Measurements from ENCODE around the gene MYCBP. TPM values are rescaled to one million over a fixed set of nuclear protein-coding genes. Genes with fewer than 3 reads are reported as not detected.

Gene MYCBP
- total and polyA plus RNA-seq, 2 of the 8 experiments (the other 6 are each of a cell fraction or from before 2014, with no cell fraction given), result 22.4 to 38.2 TPM

DNA sequence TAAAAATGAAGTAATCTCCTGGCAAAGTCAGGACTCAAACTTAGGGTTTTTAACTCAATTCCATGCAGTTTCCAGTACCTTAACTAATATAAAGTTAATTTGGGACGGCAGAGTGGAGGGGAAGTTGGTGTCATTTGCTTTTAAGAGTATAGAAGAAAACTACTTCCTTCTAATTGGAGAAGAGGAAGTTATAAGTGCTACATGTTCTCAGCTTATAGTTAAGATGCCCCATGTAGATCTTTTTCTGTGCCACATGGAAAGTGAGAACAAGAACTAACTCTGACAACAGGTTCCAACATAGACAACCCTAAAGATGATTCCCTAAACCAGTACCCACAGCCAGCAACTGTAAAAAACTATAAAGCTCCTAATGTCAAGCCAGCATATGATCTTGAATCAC lies 25.1 kb downstream of the MYCBP start:
- Histone ChIP-seq H3K9ac (replicated peaks in 1 of 4; ENCODE audit: extremely low read depth in 1 of 4, low read depth in 3 of 4, low read length in 3 of 4) (no peak overlapping the region), H3K14ac (ENCODE audit: insufficient read length) (no peak overlapping the region), H4K91ac (replicated peaks; ENCODE audit: insufficient read length, low read length) (no peak overlapping the region), H2BK20ac (ENCODE audit: low read length) (no peak overlapping the region), H2BK12ac (ENCODE audit: low read depth, low read length) (no peak overlapping the region), H3K4me3 (ENCODE audit: extremely low read depth in 1 of 4, insufficient read depth in 2 of 4, low read depth in 3 of 4, low read length in 4 of 4) (no peak overlapping the region), H3K23ac (ENCODE audit: insufficient read length) (no peak overlapping the region), H2AFZ (ENCODE audit: low read length) (no peak overlapping the region), H3K4me1 (replicated peaks in 1 of 4; ENCODE audit: control insufficient read depth in 3 of 4, insufficient read depth in 4 of 4, low read length in 3 of 4) (no peaks in the 10 kb centered on the region), H3K18ac (ENCODE audit: extremely low read depth, low read length) (no peak overlapping the region), H3K27me3 (replicated peaks in 1 of 4; ENCODE audit: control insufficient read depth in 3 of 4, extremely low read depth in 1 of 4, insufficient read depth in 3 of 4, low read length in 3 of 4) (no peaks in the 10 kb centered on the region), H3K4ac (replicated peaks; ENCODE audit: insufficient read length, low read depth, low read length) (no peak overlapping the region), H3K23me2 (ENCODE audit: low read depth, low read length) (no peaks in the 10 kb centered on the region), H3K79me2 (ENCODE audit: control insufficient read depth in 1 of 2, insufficient read depth in 2 of 2, low read length in 2 of 2) (no peaks in the 10 kb centered on the region), H2BK5ac (ENCODE audit: low read depth, low read length) (no peak overlapping the region), H4K20me1 (replicated peaks in 1 of 2; ENCODE audit: control insufficient read depth in 1 of 2, insufficient read depth in 2 of 2, low read length in 2 of 2) (peaks cover 0 to 1% of the 10 kb centered on the region in 2 experiments), H2BK15ac (ENCODE audit: low read length) (no peak overlapping the region), H3K4me2 (ENCODE audit: insufficient read depth in 1 of 2, low read depth in 2 of 2, low read length in 2 of 2) (no peak overlapping the region), H3K9me3 (ENCODE audit: insufficient read depth in 2 of 2, low read depth in 1 of 2, low read length in 1 of 2) (no peaks in the 10 kb centered on the region), H3K36me3 (ENCODE audit: control insufficient read depth in 2 of 4, insufficient read depth in 4 of 4, low read length in 3 of 4) (peaks cover 0 to 47% (median 18%) of the 10 kb centered on the region in 4 experiments; a peak in 7 of 8 replicates), H2BK120ac (replicated peaks; ENCODE audit: low read depth, low read length) (no peak overlapping the region), H2AK5ac (ENCODE audit: low read depth, low read length) (no peak overlapping the region), H4K5ac (ENCODE audit: insufficient read length, low read depth, low read length) (no peak overlapping the region), H3K79me1 (ENCODE audit: low read depth, low read length) (no peaks in the 10 kb centered on the region), H4K8ac (ENCODE audit: extremely low read depth, insufficient read depth, low read length) (no peak overlapping the region), H3K56ac (replicated peaks; ENCODE audit: insufficient read length, low read depth, low read length) (no peak overlapping the region), H3K27ac (ENCODE audit: low read depth, low read length) (no peak overlapping the region)
- ChIA-PET CTCF (ENCODE audit: partially characterized antibody) (interaction anchor here (0.8 to 1.1 kb wide), 2 partner anchors 9 to 243 kb away, joined by 3 read pairs; no protein-coding TSS in a partner anchor), POLR2A (ENCODE audit: partially characterized antibody) (interaction anchor here (0.6 kb wide), 1 partner anchor 782 kb away, joined by 3 read pairs; no protein-coding TSS in a partner anchor)
- FAIRE-seq, result no peak
- 80% methylated on average over 1 of the region's 1 CpG; no CpG with 5 or more reads in 1 of the 2 experiments for WGBS, 2 experiments (ENCODE audit: extremely low coverage in 1 of 2, insufficient coverage in 1 of 2, insufficient read length in 1 of 2, insufficient replicate concordance in 2 of 2, low coverage in 1 of 2, low lambda C conversion rate in 2 of 2, missing lambda C conversion rate in 1 of 2)
- DNase-seq (ENCODE audit: low read depth in 1 of 2, low spot score in 2 of 2), result no peak
- TF ChIP-seq SIX5 (IDR thresholded peaks at IDR 0.05; ENCODE audit: low read depth, low read length) (no peak), RBBP5 (IDR thresholded peaks at IDR 0.05; ENCODE audit: borderline replicate concordance, low read depth, low read length) (no peak), HDAC6 (IDR thresholded peaks at IDR 0.05; ENCODE audit: low read depth, low read length) (no peak), CHD1 (IDR thresholded peaks at IDR 0.05; ENCODE audit: low read depth, low read length) (no peak), USF2 (IDR thresholded peaks at IDR 0.05; ENCODE audit: low read length) (no peak), ZNF274 (IDR thresholded peaks at IDR 0.05; ENCODE audit: borderline replicate concordance, extremely low read depth, low read length) (no peak), GTF2F1 (IDR thresholded peaks at IDR 0.05; ENCODE audit: borderline replicate concordance, low read depth, low read length) (no peak), CREB1 (IDR thresholded peaks at IDR 0.05) (no peak), KDM1A (IDR thresholded peaks at IDR 0.05; ENCODE audit: borderline replicate concordance, low read length) (no peak), JUND (IDR thresholded peaks at IDR 0.05; ENCODE audit: low read length) (no peak), ASH2L (IDR thresholded peaks at IDR 0.05; ENCODE audit: low read length) (no peak), TCF12 (IDR thresholded peaks at IDR 0.05; ENCODE audit: low read depth, low read length) (no peak)
- TF ChIP-seq, protein P1, sequence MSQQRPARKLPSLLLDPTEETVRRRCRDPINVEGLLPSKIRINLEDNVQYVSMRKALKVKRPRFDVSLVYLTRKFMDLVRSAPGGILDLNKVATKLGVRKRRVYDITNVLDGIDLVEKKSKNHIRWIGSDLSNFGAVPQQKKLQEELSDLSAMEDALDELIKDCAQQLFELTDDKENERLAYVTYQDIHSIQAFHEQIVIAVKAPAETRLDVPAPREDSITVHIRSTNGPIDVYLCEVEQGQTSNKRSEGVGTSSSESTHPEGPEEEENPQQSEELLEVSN (IDR thresholded peaks at IDR 0.05), result no peak
